ENCODE data around the gene CALCOCO2. TPM values are rescaled to one million over a fixed set of nuclear protein-coding genes. Genes with fewer than 3 reads are reported as not detected.

Gene CALCOCO2
- total RNA-seq, 1 donor from 2014 or later, result 34.9 TPM

GRCh38 chr17:48890086-48890485, 59.3 kb downstream of the CALCOCO2 start:
- no peak for DNase-seq (ENCODE audit: low spot score in 2 of 2)
- Histone ChIP-seq H3K27me3 (no peaks in the 10 kb centered on the region), H3K4me3 (no peak overlapping the region), H3K4me1 (peaks cover 7 to 10% of the 10 kb centered on the region in 2 donors), H3K9me3 (no peaks in the 10 kb centered on the region), H3K36me3 (peaks cover 1 to 3% of the 10 kb centered on the region in 2 donors), H3K27ac (no peak overlapping the region)
- intact Hi-C loops (cut with DNase I), result loop anchor here (5.0 to 10.0 kb wide), 2 partner anchors 918 to 1195 kb away; partner anchors contain the start of genes CDK5RAP3 and TBKBP1
- TF ChIP-seq, protein P1, sequence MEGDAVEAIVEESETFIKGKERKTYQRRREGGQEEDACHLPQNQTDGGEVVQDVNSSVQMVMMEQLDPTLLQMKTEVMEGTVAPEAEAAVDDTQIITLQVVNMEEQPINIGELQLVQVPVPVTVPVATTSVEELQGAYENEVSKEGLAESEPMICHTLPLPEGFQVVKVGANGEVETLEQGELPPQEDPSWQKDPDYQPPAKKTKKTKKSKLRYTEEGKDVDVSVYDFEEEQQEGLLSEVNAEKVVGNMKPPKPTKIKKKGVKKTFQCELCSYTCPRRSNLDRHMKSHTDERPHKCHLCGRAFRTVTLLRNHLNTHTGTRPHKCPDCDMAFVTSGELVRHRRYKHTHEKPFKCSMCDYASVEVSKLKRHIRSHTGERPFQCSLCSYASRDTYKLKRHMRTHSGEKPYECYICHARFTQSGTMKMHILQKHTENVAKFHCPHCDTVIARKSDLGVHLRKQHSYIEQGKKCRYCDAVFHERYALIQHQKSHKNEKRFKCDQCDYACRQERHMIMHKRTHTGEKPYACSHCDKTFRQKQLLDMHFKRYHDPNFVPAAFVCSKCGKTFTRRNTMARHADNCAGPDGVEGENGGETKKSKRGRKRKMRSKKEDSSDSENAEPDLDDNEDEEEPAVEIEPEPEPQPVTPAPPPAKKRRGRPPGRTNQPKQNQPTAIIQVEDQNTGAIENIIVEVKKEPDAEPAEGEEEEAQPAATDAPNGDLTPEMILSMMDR (IDR thresholded peaks at IDR 0.05), result no peak

GRCh38 chr17:48892940-48893645, 62.3 kb downstream of the CALCOCO2 start:
- intact Hi-C loops (cut with DNase I), result loop anchor here (1.0 to 10.0 kb wide), 6 partner anchors 15 to 1198 kb away; partner anchors contain the start of genes CALCOCO2, CDK5RAP3, SNF8 and TBKBP1
- no peak for DNase-seq (ENCODE audit: low spot score in 2 of 2)
- Histone ChIP-seq H3K9me3 (no peaks in the 10 kb centered on the region), H3K27me3 (no peaks in the 10 kb centered on the region), H3K36me3 (peaks cover 7 to 24% of the 10 kb centered on the region in 2 donors), H3K4me1 (peaks cover 7 to 8% of the 10 kb centered on the region in 2 donors), H3K27ac (peak overlapping the region; percentile 46 to 72), H3K4me3 (peak overlapping the region; percentile 73 to 96)
- TF ChIP-seq, protein P1 (IDR thresholded peaks at IDR 0.05), result no peak

DNA sequence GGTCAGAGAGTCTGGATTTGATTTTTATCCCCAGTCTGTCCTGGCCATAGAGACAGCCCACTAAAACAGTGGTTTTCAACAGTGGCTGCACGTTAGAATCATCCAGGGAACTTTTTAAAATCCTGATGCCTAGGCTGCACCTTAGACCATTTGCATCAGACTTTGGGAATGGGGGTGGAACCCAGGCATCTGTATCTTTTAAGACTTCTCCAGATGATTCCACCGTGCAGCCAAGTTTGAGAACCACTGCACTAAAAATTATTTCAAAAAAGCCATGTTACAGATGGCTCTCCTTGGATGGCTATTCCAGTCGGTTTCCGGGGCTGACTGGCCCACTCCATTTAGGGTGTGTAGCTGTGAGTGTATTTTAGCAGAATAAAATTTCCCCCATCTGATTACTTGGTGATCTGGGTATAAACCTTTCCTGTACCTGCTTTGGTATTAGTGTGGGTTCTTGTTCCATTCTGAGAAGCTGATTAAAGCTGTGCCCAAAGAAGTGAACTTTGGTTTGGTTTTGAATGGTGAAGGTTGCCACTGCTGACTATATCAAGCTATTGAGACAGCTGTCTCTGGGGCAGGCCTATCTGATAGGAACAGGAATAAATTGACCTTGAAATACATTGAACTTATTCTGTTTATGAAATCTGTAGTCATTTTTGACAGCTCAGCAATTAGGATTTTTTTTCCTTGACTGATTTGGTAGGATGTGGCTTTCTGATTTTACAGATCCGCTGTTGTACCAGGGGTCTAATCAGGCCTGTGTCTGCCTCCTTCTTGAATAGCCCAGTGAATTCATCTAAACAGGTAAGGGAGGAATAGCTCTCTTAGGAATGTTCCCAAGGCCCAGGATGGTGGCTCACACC, 63.0 kb downstream of the CALCOCO2 start:
- intact Hi-C loops (cut with DNase I), result loop anchor here (2.0 to 10.0 kb wide), 3 partner anchors 63 to 1199 kb away; partner anchors contain the start of genes CALCOCO2, CDK5RAP3 and TBKBP1
- H3K4me1 ChIP-seq, result peaks cover 7 to 8% of the 10 kb centered on the region in 2 donors
- DNase-seq (ENCODE audit: low spot score in 2 of 2), result no peak

DNA sequence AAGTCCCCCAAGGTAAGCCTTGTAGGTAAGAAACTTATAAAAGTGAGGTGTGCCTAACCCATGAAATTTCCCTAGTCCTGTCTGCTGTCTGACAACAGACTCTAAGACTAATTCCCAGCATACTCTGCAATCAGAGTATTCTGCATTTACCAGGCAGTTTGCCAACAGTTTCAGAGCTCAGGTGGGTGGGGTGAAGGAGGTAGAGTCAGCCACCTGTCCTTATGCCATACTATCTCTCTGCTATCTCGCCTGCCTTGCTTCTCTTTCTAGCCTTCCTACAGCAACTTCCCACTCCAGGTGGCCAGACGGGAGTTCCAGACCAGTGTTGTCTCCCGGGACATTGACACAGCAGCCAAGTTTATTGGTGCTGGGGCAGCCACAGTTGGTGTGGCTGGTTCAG, 64.1 kb downstream of the CALCOCO2 start:
- TF ChIP-seq, protein P1 (IDR thresholded peaks at IDR 0.05), result no peak
- peaks cover 7 to 8% of the 10 kb centered on the region in 2 donors for H3K4me1 ChIP-seq
- no peak for DNase-seq (ENCODE audit: low spot score in 2 of 2)
- no peak overlapping the region for H3K4me3 ChIP-seq
- H3K27ac ChIP-seq, result no peak overlapping the region
- H3K27me3 ChIP-seq, result no peaks in the 10 kb centered on the region
- peaks cover 7 to 24% of the 10 kb centered on the region in 2 donors for H3K36me3 ChIP-seq
- no peaks in the 10 kb centered on the region for H3K9me3 ChIP-seq
- intact Hi-C loops (cut with DNase I), result loop anchor here (5.0 to 10.0 kb wide), 2 partner anchors 923 to 1200 kb away; partner anchors contain the start of genes CDK5RAP3 and TBKBP1

More for the DNA sequence above, 63.0 kb downstream of the CALCOCO2 start:
- no peak overlapping the region for H3K27ac ChIP-seq
- H3K4me3 ChIP-seq, result peak overlapping the region; percentile 73 to 96
- H3K27me3 ChIP-seq, result no peaks in the 10 kb centered on the region
- H3K9me3 ChIP-seq, result no peaks in the 10 kb centered on the region
- peaks cover 7 to 24% of the 10 kb centered on the region in 2 donors for H3K36me3 ChIP-seq
- TF ChIP-seq, protein P1 (IDR thresholded peaks at IDR 0.05), result no peak

DNA sequence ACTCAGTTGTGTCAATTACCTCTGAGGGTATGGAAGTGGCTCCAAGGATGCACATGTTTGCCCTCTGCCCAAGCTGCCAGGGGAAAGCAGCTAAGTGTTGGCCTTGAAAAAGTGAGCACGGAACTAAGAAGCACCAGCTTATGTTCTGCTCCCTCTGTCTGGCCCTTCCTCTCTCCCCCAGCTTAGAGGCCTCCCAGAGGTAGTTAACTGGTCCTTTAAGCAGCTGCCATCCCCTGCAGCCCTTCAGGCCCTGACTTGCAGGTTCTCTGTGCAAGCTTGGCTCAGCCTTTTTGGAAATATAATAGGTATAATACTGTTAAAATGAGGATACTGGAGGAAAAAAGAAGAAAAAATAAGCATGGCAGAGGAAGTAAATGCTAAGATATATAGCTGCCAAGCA, 70.4 kb downstream of the CALCOCO2 start:
- H3K4me3 ChIP-seq, result no peak overlapping the region
- H3K27me3 ChIP-seq, result no peaks in the 10 kb centered on the region
- H3K4me1 ChIP-seq, result no peaks in the 10 kb centered on the region
- H3K36me3 ChIP-seq, result peaks cover 0 to 12% of the 10 kb centered on the region in 2 donors
- H3K9me3 ChIP-seq, result no peaks in the 10 kb centered on the region
- intact Hi-C loops (cut with DNase I), result no loop called here
- no peak overlapping the region for H3K27ac ChIP-seq
- TF ChIP-seq, protein P1 (IDR thresholded peaks at IDR 0.05), result no peak
- DNase-seq (ENCODE audit: low spot score in 2 of 2), result no peak

Measured in ascending aorta (tissue), 2 donors.